GM12865 (cell line): Measurements from ENCODE around the gene RHPN2.

ENCODE experiments used
- DNase-seq: peaks from one replicate; pipeline ENCODE4 v3.0.0; 2010; ENCODE audit warnings: low read depth
- H3K4me3 ChIP-seq: 2 replicates; pipeline ENCODE4 v1.5.1; 2011; ENCODE audit warnings: mild to moderate bottlenecking, low read depth, low read length, control low read depth
- TF ChIP-seq, protein P1 (sequence below): IDR thresholded peaks from 2 replicates; pipeline ENCODE4 v1.5.1; 2011; ENCODE audit warnings: low read length, control low read depth, low read depth, inconsistent platforms; ENCODE audit not compliant: insufficient read depth; ENCODE audit errors: missing control alignments

The RHPN2 gene

DNA sequence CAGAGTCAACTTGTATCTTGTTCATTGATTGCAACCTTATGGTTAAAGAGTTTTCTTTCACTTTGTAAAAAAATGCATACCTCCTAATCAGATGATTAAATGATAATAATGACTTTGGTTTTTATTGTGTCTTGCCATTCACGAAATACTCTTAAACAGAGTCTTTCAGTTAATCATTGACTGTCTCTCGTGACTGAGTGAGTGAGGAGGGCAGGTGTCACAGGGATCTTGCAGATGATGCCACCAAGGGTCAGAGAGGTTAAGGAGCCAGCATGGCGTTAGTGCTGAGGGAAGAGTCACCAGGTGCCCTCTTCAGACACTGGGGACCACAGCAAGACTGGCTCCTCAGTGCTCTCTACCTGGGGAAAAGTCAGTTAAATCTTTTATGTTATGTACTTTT lies 24.3 kb upstream of the RHPN2 start:
- H3K4me3 ChIP-seq, result no peak overlapping the region
- DNase-seq, result no peak
- TF ChIP-seq, protein P1, sequence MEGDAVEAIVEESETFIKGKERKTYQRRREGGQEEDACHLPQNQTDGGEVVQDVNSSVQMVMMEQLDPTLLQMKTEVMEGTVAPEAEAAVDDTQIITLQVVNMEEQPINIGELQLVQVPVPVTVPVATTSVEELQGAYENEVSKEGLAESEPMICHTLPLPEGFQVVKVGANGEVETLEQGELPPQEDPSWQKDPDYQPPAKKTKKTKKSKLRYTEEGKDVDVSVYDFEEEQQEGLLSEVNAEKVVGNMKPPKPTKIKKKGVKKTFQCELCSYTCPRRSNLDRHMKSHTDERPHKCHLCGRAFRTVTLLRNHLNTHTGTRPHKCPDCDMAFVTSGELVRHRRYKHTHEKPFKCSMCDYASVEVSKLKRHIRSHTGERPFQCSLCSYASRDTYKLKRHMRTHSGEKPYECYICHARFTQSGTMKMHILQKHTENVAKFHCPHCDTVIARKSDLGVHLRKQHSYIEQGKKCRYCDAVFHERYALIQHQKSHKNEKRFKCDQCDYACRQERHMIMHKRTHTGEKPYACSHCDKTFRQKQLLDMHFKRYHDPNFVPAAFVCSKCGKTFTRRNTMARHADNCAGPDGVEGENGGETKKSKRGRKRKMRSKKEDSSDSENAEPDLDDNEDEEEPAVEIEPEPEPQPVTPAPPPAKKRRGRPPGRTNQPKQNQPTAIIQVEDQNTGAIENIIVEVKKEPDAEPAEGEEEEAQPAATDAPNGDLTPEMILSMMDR, result no peak

DNA sequence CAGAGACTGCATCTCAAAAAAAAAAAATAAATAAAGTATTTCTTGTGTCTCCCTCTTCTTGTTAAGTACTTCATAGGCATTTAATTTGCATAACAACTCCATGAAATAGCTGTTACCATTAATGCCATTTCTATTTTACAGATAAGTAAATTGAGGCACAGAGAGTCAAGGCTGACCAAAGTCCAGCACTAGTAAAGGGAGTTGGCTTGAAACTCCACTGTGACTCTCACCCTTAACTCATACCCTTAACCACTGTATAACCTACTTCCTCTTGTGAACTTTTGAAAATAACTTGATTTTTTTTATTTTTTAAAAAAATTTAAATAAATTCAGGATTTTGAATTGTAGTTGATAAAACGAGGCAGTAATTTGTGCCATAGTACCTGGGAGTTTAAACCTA lies 22.3 kb upstream of the RHPN2 start:
- TF ChIP-seq, protein P1, result no peak
- DNase-seq, result no peak
- H3K4me3 ChIP-seq, result no peak overlapping the region

DNA sequence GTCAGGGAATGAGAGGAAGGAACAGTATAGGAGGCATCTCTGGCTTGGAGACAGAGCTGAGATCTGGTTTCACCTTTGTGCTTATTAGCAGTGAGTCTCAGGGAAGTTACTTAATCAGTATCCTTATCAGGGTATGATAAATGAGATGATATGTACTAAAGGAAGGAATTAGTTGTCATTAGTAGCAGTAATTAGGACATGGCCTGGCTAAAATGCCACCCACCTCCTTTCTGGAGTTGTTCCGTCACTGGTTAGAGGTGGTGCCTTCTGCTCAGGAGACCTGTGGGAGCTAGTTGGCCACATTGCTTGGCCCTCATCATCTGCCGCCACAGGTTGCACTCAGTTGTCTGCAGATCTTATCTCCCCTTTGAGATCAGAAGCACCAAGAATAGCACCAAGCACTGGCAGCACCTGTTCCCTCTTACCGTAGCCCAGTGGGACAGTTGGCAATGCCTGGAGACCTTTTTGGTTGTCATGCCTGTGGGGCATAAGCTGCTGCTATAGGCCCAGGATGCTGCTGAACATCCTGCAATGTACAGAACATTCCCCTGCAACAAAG lies 21.0 kb upstream of the RHPN2 start:
- no peak overlapping the region for H3K4me3 ChIP-seq
- TF ChIP-seq, protein P1, result no peak
- DNase-seq, result no peak

DNA sequence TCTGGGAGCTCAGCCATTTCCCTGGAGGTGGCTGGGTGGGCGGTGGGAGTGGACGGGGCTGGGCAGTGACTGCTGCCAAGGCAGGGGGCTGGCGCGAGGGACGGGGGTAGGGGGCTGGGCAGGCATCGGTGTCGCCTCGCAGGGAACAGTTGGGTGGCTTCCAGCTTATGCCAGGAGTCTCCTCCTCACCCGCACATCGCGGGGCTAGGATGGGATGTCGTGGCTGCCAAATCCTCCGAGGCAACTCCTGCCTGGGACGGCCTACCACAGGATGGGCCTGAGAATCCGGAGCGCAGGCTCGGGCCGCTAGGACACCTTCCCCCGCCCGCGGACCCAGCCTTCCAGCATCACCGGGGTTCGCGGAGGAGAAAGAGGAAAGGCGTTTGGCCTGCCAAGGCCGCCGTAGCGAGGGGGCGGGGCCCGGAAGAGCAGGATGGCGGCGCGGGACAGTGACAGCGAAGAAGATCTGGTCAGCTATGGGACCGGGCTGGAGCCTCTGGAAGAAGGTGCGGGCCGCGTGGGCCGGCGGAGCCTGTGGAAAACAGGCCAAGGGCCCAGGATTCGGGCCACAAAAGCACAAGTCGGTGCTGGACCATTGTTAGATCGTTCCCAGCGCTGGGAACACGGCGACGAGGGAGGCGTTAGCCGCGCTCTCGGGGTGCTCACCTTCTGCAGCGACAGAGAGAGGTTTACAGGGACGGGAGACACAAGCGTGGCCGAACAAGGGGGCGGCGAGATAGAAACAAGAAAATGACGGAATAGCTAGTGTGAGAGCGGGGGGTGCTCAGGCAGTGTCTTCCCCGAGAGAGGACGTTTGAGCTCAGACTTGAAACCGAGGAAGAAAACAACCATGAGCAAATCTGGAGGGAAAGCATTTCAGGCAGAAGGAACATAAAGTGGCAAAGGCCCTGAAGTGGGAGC lies 16.3 kb upstream of the RHPN2 start, which contains the start of gene GPATCH1:
Gene GPATCH1, plus strand, starts transcription at position 421 of the 921 bp plus-strand sequence. Its CDS starts 13 bp downstream, at position 434.
- peak; percentile 89 for DNase-seq
- TF ChIP-seq, protein P1, result no peak
- peak within 1 kb of the TSS; percentile 94 for H3K4me3 ChIP-seq

DNA sequence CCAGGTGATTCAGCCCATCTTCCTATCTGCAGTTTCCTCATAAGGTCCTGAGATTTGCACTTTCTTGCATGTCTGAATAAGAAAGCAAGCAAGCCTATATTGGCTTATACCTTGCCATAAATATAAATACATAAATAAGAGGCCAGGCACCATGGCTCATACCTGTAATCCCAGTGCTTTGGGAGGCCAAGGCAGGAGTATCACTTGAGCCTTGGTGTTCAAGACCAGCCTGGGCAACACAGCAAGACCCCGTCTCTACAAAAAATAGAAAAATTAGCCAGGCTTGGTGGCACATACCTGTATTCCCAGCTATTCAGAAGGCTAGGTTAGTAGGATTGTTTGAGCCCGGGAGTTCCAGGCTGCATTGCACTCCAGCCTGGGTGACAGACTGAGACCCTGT lies 10.8 kb upstream of the RHPN2 start:
- H3K4me3 ChIP-seq, result no peak overlapping the region
- DNase-seq, result no peak
- TF ChIP-seq, protein P1, result no peak

DNA sequence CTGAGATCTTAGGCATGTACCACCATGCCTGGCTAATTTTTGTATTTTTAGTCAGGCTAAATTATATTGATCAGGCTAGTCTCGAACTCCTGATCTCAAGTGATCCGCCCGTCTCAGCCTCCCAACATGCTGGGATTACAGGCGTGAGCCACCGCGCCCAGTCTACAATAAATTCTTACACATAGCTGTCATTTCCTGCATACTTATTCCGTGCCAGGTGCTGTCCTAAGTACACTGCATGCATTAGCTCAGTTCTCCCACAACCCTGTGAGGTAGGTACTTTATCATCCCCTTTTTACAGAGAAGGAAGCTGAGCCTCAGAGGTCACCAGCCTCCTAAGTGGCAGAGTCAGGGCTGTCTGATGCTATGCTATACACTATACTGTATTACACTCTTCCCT lies 7.2 kb upstream of the RHPN2 start:
- DNase-seq, result no peak
- TF ChIP-seq, protein P1, result no peak
- H3K4me3 ChIP-seq, result no peak overlapping the region
